B cell (primary cell): ENCODE data around the gene OR2B2. TPM values are rescaled to one million over a fixed set of nuclear protein-coding genes. Genes with fewer than 3 reads are reported as not detected.

Experiments
- ATAC-seq: fragments of 200-7000 bp; cut with Tn5 transposase; one replicate; pipeline ENCODE4 v1.10.0; 2021; ENCODE audit warnings: low read depth, mild to moderate bottlenecking, moderate number of reproducible peaks, moderate library complexity
- CTCF ChIA-PET: fragments of 350-600 bp; sonication (Branson Sonifier 250); formaldehyde crosslinking; loops from one replicate; lab custom pipeline; 2021; ENCODE audit warnings: antibody characterized with exemption, inconsistent platforms; lab: Charles Lee
- POLR2A ChIA-PET: fragments of 350-600 bp; sonication (Branson Sonifier 250); formaldehyde crosslinking; loops from one replicate; lab custom pipeline; 2021; ENCODE audit warnings: antibody characterized with exemption; lab: Charles Lee
- DNase-seq: peaks from one replicate; pipeline ENCODE4 v3.0.0; 2013
- H2AFZ ChIP-seq: 2 replicates; pipeline ENCODE4 v1.6.1; 2012; ENCODE audit warnings: mild to moderate bottlenecking, low read depth, low read length; ENCODE audit not compliant: insufficient read depth, poor library complexity, severe bottlenecking
- H3K27ac ChIP-seq, 2 donors: 1 replicate in 1 of 2; 2 replicates in 1 of 2; pipeline ENCODE4 v1.5.1; 2012 to 2013; ENCODE audit warnings: low read length in 2 of 2, mild to moderate bottlenecking in 2 of 2, moderate library complexity in 1 of 2
- H3K27me3 ChIP-seq, 4 experiments: fragments of 200-600 bp in 1 of 4; sonication (generic) in 1 of 4; replicated peaks in 1 of 4; 1 replicate in 2 of 4; 2 replicates in 2 of 4; pipeline versions ENCODE4 v1.6.1 to v1.7.0; 2013 to 2016; ENCODE audit warnings: low read length in 3 of 4, mild to moderate bottlenecking in 2 of 4, mixed read lengths in 1 of 4, moderate library complexity in 1 of 4; ENCODE audit not compliant: insufficient read depth in 4 of 4, control insufficient read depth in 3 of 4; ENCODE audit errors: control extremely low read depth in 1 of 4
- H3K36me3 ChIP-seq, 2 experiments: replicated peaks in 1 of 2; 1 replicate in 1 of 2; 2 replicates in 1 of 2; pipeline versions ENCODE4 v1.6.1 to v1.7.1; 2013; ENCODE audit warnings: low read length in 1 of 2; ENCODE audit not compliant: insufficient read depth in 2 of 2, control insufficient read depth in 1 of 2; ENCODE audit errors: control extremely low read depth in 1 of 2, extremely low read depth in 1 of 2
- H3K4me1 ChIP-seq, 2 donors: fragments of 200-600 bp in 1 of 2; sonication (generic) in 1 of 2; 1 replicate in 1 of 2; 2 replicates in 1 of 2; pipeline versions ENCODE4 v1.5.1 to v1.6.1; 2013 to 2017; ENCODE audit warnings: low read length in 2 of 2; ENCODE audit not compliant: control insufficient read depth in 2 of 2, insufficient read depth in 2 of 2
- H3K4me2 ChIP-seq: replicated peaks from 2 replicates; pipeline ENCODE3; 2012; ENCODE audit warnings: mild to moderate bottlenecking, low read depth, low read length; ENCODE audit not compliant: poor library complexity, severe bottlenecking
- H3K4me3 ChIP-seq, 5 experiments: fragments of 200-600 bp in 1 of 5; sonication (generic) in 1 of 5; 1 replicate in 3 of 5; 2 replicates in 2 of 5; pipeline versions ENCODE4 v1.5.1 to v1.7.0; 2011 to 2016; ENCODE audit warnings: low read length in 4 of 5, mild to moderate bottlenecking in 4 of 5, low read depth in 2 of 5, control low read depth in 1 of 5, moderate library complexity in 1 of 5; ENCODE audit not compliant: insufficient read depth in 1 of 5; ENCODE audit errors: control extremely low read depth in 1 of 5, extremely low read depth in 1 of 5
- H3K79me2 ChIP-seq: fragments of 200-600 bp; sonication (generic); one replicate; pipeline ENCODE4 v1.6.0; 2016; ENCODE audit warnings: low read length; ENCODE audit not compliant: control insufficient read depth, insufficient read depth
- H3K9ac ChIP-seq: fragments of 200-600 bp; sonication (generic); 2 replicates; pipeline ENCODE4 v1.6.1; 2017; ENCODE audit warnings: mild to moderate bottlenecking, low read length, moderate library complexity
- H3K9me3 ChIP-seq, 3 donors: one replicate each; pipeline versions ENCODE4 v1.6.1 to v1.7.1; 2013; ENCODE audit warnings: low read length in 2 of 3; ENCODE audit not compliant: control insufficient read depth in 2 of 3, insufficient read depth in 1 of 3; ENCODE audit errors: control extremely low read depth in 1 of 3
- H4K20me1 ChIP-seq: 2 replicates; pipeline ENCODE4 v1.6.0; 2012; ENCODE audit warnings: mild to moderate bottlenecking, low read length; ENCODE audit not compliant: insufficient read depth, control insufficient read depth, poor library complexity, severe bottlenecking
- H3K27ac Mint-ChIP-seq: one replicate; pipeline ENCODE4 v1.8.0; 2021; ENCODE audit warnings: mixed read lengths
- H3K27me3 Mint-ChIP-seq: one replicate; pipeline ENCODE4 v1.8.0; 2021; ENCODE audit warnings: mixed read lengths
- H3K4me1 Mint-ChIP-seq: one replicate; pipeline ENCODE4 v1.8.0; 2021; ENCODE audit warnings: mixed read lengths
- H3K4me3 Mint-ChIP-seq: one replicate; pipeline ENCODE4 v1.8.0; 2021; ENCODE audit warnings: mixed read lengths
- H3K9me3 Mint-ChIP-seq: one replicate; pipeline ENCODE4 v1.8.0; 2022; ENCODE audit warnings: mixed read lengths; ENCODE audit not compliant: insufficient read depth
- CTCF ChIP-seq: fragments of 200-600 bp; IDR thresholded peaks from one replicate; pipeline ENCODE4 v1.8.0; 2022; ENCODE audit warnings: antibody characterized with exemption, mild to moderate bottlenecking
- EZH2 ChIP-seq: IDR thresholded peaks from 2 replicates; pipeline ENCODE4 v1.6.1; 2012; ENCODE audit warnings: borderline replicate concordance, low read depth, mild to moderate bottlenecking, moderate library complexity, low read length; ENCODE audit not compliant: insufficient read depth, poor library complexity, severe bottlenecking
- WGBS: methylation state at CpG from one replicate; pipeline ENCODE4 v1.1.5; 2013; ENCODE audit warnings: missing lambda C conversion rate; ENCODE audit not compliant: insufficient coverage; 5-methylcytosine and 5-hydroxymethylcytosine counted together
- intact Hi-C: fragments of 100-400 bp; cut with micrococcal nuclease; formaldehyde crosslinking; loops from one replicate; pipeline ENCODE4 v1.10.0; 2022
- polyA plus RNA-seq: library from polyadenylated mRNA; depleted of rRNA; stranded (reverse); fragments of >200 nt; gene quantifications from 2 replicates; pipeline ENCODE4 v1.2.3, GENCODE V29; 2012
- total RNA-seq, 2 donors: library from RNA; stranded (reverse); fragments of 120-200 nt in 1 of 2; gene quantifications; 1 replicate in 1 of 2; 2 replicates in 1 of 2; pipeline versions ENCODE4 v1.2.3 to v1.2.4, GENCODE V29; 2013 to 2022

Gene OR2B2
- total and polyA plus RNA-seq, 2 donors (not counting 1 experiment from before 2014, with no cell fraction given): not detected

- Histone ChIP-seq H3K4me1 (peaks cover 14 to 24% of the 10 kb centered on the region in 2 donors), H4K20me1 (no peaks in the 10 kb centered on the region), H2AFZ (peak overlapping the region; percentile 70), H3K36me3 (no peaks in the 10 kb centered on the region), H3K9me3 (peaks cover 0 to 14% (median 0%) of the 10 kb centered on the region in 3 donors), H3K79me2 (no peaks in the 10 kb centered on the region), H3K27ac (peak overlapping the region; percentile 79 to 88), H3K4me2 (peak overlapping the region; percentile 77), H3K27me3 (no peaks in the 10 kb centered on the region), H3K4me3 (peak overlapping the region; percentile 66 to 99 (median 76)), H3K9ac (peak overlapping the region; percentile 73)
- peak; percentile 44 for ATAC-seq
- DNase-seq: peak; percentile 81
- Mint-ChIP-seq H3K27me3 (no peaks in the 10 kb centered on the region), H3K4me1 (peaks cover 22% of the 10 kb centered on the region), H3K9me3 (no peaks in the 10 kb centered on the region), H3K27ac (peak overlapping the region; percentile 98), H3K4me3 (peak overlapping the region; percentile 84)
- ChIA-PET POLR2A (interaction anchor here (0.7 to 6.1 kb wide), 22 partner anchors 8 to 1829 kb away, joined by 3 to 93 read pairs (median 8); a partner anchor contains a TSS), CTCF (interaction anchor here (0.7 to 6.2 kb wide), 9 partner anchors 10 to 116 kb away, joined by 3 to 43 read pairs (median 6); a partner anchor contains a TSS)
- TF ChIP-seq CTCF (no peak), EZH2 (no peak)
- 2% methylated on average over 35 of the region's 50 CpGs for WGBS
- intact Hi-C loops: loop anchor here (1.0 to 2.0 kb wide), 5 partner anchors 8 to 1846 kb away; a partner anchor contains a TSS
Measured at GRCh38 chr6:27873021-27873940, 38.9 kb downstream of the OR2B2 start.
